ENCODE results near the gene FSCN2. TPM values are rescaled to one million over a fixed set of nuclear protein-coding genes. Genes with fewer than 3 reads are reported as not detected.
A peak's percentile ranks its signal among the peaks of the same experiment; 100 is the strongest.

The FSCN2 gene
- total RNA-seq, 3 donors from 2014 or later (not counting 1 experiment from before 2014, with no cell fraction given), result 0.26 to 2.6 (median 1.0) TPM

- intact Hi-C loops (cut with micrococcal nuclease), result no loop called here
- H3K27ac Mint-ChIP-seq, result no peak overlapping the region
- Histone ChIP-seq H3K4me1 (ENCODE audit: control insufficient read depth, insufficient read depth, low read length) (peaks cover 30% of the 10 kb centered on the region), H3K36me3 (ENCODE audit: control insufficient read depth, insufficient read depth, low read length) (no peaks in the 10 kb centered on the region), H3K27ac (ENCODE audit: low read length) (peak overlapping the region; percentile 74), H3K9me3 (ENCODE audit: control insufficient read depth, insufficient read depth, low read length) (no peaks in the 10 kb centered on the region), H3K4me3 (ENCODE audit: low read length) (peak overlapping the region; percentile 46), H3K27me3 (ENCODE audit: control insufficient read depth, insufficient read depth, low read length) (peaks cover 10% of the 10 kb centered on the region)
- no peak for TF ChIP-seq CTCF (IDR thresholded peaks at IDR 0.05)
- no peak for DNase-seq
- H3K4me1 Mint-ChIP-seq, result peaks cover 0 to 9% of the 10 kb centered on the region in 2 donors
- no peak for ATAC-seq
- peaks cover 0 to 9% of the 10 kb centered on the region in 2 donors for H3K27me3 Mint-ChIP-seq (ENCODE audit: low read depth in 2 of 2)
- H3K9me3 Mint-ChIP-seq, result no peaks in the 10 kb centered on the region
- WGBS (ENCODE audit: insufficient coverage), result 13% methylated on average over 52 of the region's 52 CpGs
- H3K36me3 Mint-ChIP-seq, result no peaks in the 10 kb centered on the region
- no peak overlapping the region for H3K4me3 Mint-ChIP-seq
Measured at GRCh38 chr17:81488276-81488860, 39.8 kb upstream of the FSCN2 start.

- ATAC-seq (no peak), DNase-seq (peak in 1 of 2 donors; percentile 22)
- Histone ChIP-seq H3K36me3 (ENCODE audit: control insufficient read depth, insufficient read depth, low read length) (no peaks in the 10 kb centered on the region), H3K9me3 (ENCODE audit: control insufficient read depth, insufficient read depth, low read length) (no peaks in the 10 kb centered on the region), H3K27me3 (ENCODE audit: control insufficient read depth, insufficient read depth, low read length) (peaks cover 8% of the 10 kb centered on the region), H3K4me1 (ENCODE audit: control insufficient read depth, insufficient read depth, low read length) (peaks cover 22% of the 10 kb centered on the region), H3K4me3 (ENCODE audit: low read length) (no peak overlapping the region), H3K27ac (ENCODE audit: low read length) (no peak overlapping the region)
- intact Hi-C loops (cut with micrococcal nuclease), result no loop called here
- peaks cover 0 to 10% of the 10 kb centered on the region in 2 donors for H3K27me3 Mint-ChIP-seq (ENCODE audit: low read depth in 2 of 2)
- H3K9me3 Mint-ChIP-seq, result no peaks in the 10 kb centered on the region
- 77% methylated on average over 27 of the region's 27 CpGs for whole genome bisulfite sequencing (ENCODE audit: insufficient coverage)
- peaks cover 0 to 5% of the 10 kb centered on the region in 2 donors for H3K4me1 Mint-ChIP-seq
- TF ChIP-seq CTCF (IDR thresholded peaks at IDR 0.05), result no peak
- H3K36me3 Mint-ChIP-seq, result no peaks in the 10 kb centered on the region
- H3K27ac Mint-ChIP-seq, result no peak overlapping the region
- peak overlapping the region; percentile 61 for H3K4me3 Mint-ChIP-seq
Measured at GRCh38 chr17:81489012-81489997, 38.9 kb upstream of the FSCN2 start.

GRCh38 chr17:81489998-81490992 is 37.9 kb upstream of the FSCN2 start:
- Histone ChIP-seq H3K9me3 (ENCODE audit: control insufficient read depth, insufficient read depth, low read length) (no peaks in the 10 kb centered on the region), H3K4me3 (ENCODE audit: low read length) (no peak overlapping the region), H3K4me1 (ENCODE audit: control insufficient read depth, insufficient read depth, low read length) (peaks cover 15% of the 10 kb centered on the region), H3K27me3 (ENCODE audit: control insufficient read depth, insufficient read depth, low read length) (peaks cover 8% of the 10 kb centered on the region), H3K27ac (ENCODE audit: low read length) (no peak overlapping the region), H3K36me3 (ENCODE audit: control insufficient read depth, insufficient read depth, low read length) (no peaks in the 10 kb centered on the region)
- peaks cover 0 to 5% of the 10 kb centered on the region in 2 donors for H3K4me1 Mint-ChIP-seq
- H3K27me3 Mint-ChIP-seq (ENCODE audit: low read depth in 2 of 2), result peaks cover 0 to 14% of the 10 kb centered on the region in 2 donors
- intact Hi-C loops (cut with micrococcal nuclease), result no loop called here
- no peak for TF ChIP-seq CTCF (IDR thresholded peaks at IDR 0.05)
- DNase-seq (no peak), ATAC-seq (no peak)
- WGBS (ENCODE audit: insufficient coverage), result 68% methylated on average over 14 of the region's 14 CpGs
- H3K27ac Mint-ChIP-seq, result no peak overlapping the region
- no peaks in the 10 kb centered on the region for H3K9me3 Mint-ChIP-seq
- H3K36me3 Mint-ChIP-seq, result no peaks in the 10 kb centered on the region
- H3K4me3 Mint-ChIP-seq, result peak overlapping the region; percentile 61

Data from natural killer cell (primary cell).